RWPE2 (cell line): ENCODE data around the gene CCDC134.

Source experiments
- ATAC-seq: fragments of 200-7000 bp; cut with Tn5 transposase; 3 replicates; pipeline ENCODE4 v1.9.1; 2021; ENCODE audit warnings: low read depth
- DNase-seq: peaks from one replicate; pipeline ENCODE4 v3.0.0-alpha.2; 2020; ENCODE audit warnings: low spot score
- H3K27ac ChIP-seq: fragments of 450-650 bp; 2 replicates; pipeline ENCODE4 v1.5.1; 2017; ENCODE audit warnings: mild to moderate bottlenecking; ENCODE audit not compliant: poor library complexity, severe bottlenecking
- H3K27me3 ChIP-seq: fragments of 250-450 bp; sonication (Bioruptor Pico); 2 replicates; pipeline ENCODE4 v1.5.1; 2021; ENCODE audit warnings: mild to moderate bottlenecking, moderate library complexity; ENCODE audit not compliant: insufficient read depth, poor library complexity, severe bottlenecking
- H3K36me3 ChIP-seq: fragments of 250-450 bp; sonication (Bioruptor Pico); 2 replicates; pipeline ENCODE4 v1.5.1; 2020; ENCODE audit warnings: low read depth, mild to moderate bottlenecking, moderate library complexity
- H3K4me1 ChIP-seq: fragments of 250-450 bp; sonication (Bioruptor Pico); 2 replicates; pipeline ENCODE4 v1.5.1; 2021; ENCODE audit warnings: mild to moderate bottlenecking, moderate library complexity; ENCODE audit not compliant: insufficient read depth, poor library complexity, severe bottlenecking
- H3K4me3 ChIP-seq: fragments of 250-450 bp; sonication (Bioruptor Pico); 2 replicates; pipeline ENCODE4 v1.5.1; 2021; ENCODE audit warnings: mild to moderate bottlenecking, moderate library complexity; ENCODE audit not compliant: severe bottlenecking
- H3K9me3 ChIP-seq: fragments of 250-450 bp; sonication (Bioruptor Pico); 2 replicates; pipeline ENCODE4 v1.5.1; 2021; ENCODE audit warnings: mild to moderate bottlenecking, moderate library complexity; ENCODE audit not compliant: severe bottlenecking
- CTCF ChIP-seq: fragments of 450-650 bp; IDR thresholded peaks from one replicate; pipeline ENCODE4 v1.5.1; 2017; ENCODE audit warnings: mild to moderate bottlenecking, moderate library complexity; ENCODE audit not compliant: poor library complexity, severe bottlenecking

CCDC134 gene

GRCh38 chr22:41781507-41781906 is 19.0 kb upstream of the CCDC134 start:
- Histone ChIP-seq H3K9me3 (no peaks in the 10 kb centered on the region), H3K4me1 (no peaks in the 10 kb centered on the region), H3K4me3 (no peak overlapping the region), H3K27ac (no peak overlapping the region), H3K36me3 (no peaks in the 10 kb centered on the region), H3K27me3 (no peaks in the 10 kb centered on the region)
- DNase-seq (no peak), ATAC-seq (no peak)
- no peak for TF ChIP-seq CTCF

DNA sequence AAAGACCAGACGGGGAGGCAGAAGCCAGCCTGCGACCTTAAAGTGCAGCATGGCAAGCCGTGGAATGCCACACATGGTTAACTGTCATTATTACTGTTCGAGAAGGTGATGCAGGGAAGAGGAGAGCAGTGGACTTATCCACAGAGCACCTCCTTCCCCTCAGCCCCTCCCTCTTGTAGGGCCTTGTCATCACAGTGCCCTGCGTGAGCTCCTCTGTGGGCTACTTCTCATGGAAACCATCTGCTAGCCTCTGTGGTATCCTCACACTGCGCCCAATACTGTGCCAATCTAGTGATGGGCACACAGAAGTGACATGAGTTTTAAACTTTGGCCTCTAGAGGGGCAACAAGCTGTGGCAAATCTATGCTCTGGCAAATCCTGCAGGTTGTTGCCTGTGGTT is 18.2 kb upstream of the CCDC134 start:
- H3K4me3 ChIP-seq = no peak overlapping the region
- H3K4me1 ChIP-seq = no peaks in the 10 kb centered on the region
- H3K9me3 ChIP-seq = no peaks in the 10 kb centered on the region
- H3K36me3 ChIP-seq = no peaks in the 10 kb centered on the region
- no peak for ATAC-seq
- no peak overlapping the region for H3K27ac ChIP-seq
- no peaks in the 10 kb centered on the region for H3K27me3 ChIP-seq
- TF ChIP-seq CTCF = no peak
- no peak for DNase-seq

GRCh38 chr22:41782751-41783150 is 17.7 kb upstream of the CCDC134 start:
- TF ChIP-seq CTCF = no peak
- H3K4me1 ChIP-seq = no peaks in the 10 kb centered on the region
- no peak for DNase-seq

DNA sequence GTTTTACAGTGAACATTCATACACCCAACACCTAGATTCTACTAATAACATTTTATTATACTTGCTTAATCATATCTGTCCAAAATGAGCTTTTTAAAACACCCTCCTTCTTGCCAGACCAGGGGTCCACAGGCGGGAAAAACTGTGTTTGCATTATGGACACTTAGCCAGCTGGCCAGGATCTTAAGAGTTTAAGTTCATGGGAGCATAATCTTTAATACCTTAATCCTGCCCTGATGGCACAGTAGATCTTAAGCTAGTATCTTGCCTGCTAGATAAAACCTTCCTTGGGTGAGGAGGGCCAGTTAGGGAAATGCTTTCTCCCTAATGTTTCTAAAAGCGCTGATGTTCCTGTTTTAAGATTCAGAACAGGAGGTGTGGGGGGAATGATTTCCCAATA is 13.1 kb upstream of the CCDC134 start:
- Histone ChIP-seq H3K27me3 (no peaks in the 10 kb centered on the region), H3K4me1 (no peaks in the 10 kb centered on the region), H3K9me3 (no peaks in the 10 kb centered on the region), H3K27ac (no peak overlapping the region), H3K4me3 (no peak overlapping the region), H3K36me3 (no peaks in the 10 kb centered on the region)
- ATAC-seq = no peak
- DNase-seq = no peak
- TF ChIP-seq CTCF = no peak

More at GRCh38 chr22:41782751-41783150, 17.7 kb upstream of the CCDC134 start:
- Histone ChIP-seq H3K4me3 (no peak overlapping the region), H3K27me3 (no peaks in the 10 kb centered on the region), H3K36me3 (no peaks in the 10 kb centered on the region), H3K27ac (no peak overlapping the region), H3K9me3 (no peaks in the 10 kb centered on the region)
- ATAC-seq = no peak

DNA sequence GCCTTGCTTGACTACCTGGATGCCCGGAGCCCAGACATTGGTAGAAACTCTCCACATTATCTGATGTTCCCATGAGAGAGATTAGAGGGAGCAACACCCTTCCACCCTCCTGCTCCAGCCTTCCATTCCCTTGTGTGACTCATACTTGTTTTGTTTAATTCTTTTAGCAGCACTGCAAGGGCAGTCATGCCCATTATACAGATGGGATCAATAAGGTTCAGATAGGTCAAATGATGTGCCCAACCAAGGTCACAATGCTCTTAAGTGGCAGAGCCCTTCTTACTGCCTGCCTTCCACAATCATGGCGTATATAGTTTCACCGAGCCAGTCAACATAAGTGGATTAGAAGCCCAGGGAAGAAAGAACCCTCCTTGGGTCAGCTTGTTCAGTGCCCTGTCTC is 6.6 kb upstream of the CCDC134 start:
- TF ChIP-seq CTCF = no peak
- Histone ChIP-seq H3K27me3 (no peaks in the 10 kb centered on the region), H3K4me3 (no peak overlapping the region), H3K27ac (no peak overlapping the region), H3K9me3 (no peaks in the 10 kb centered on the region), H3K4me1 (no peaks in the 10 kb centered on the region), H3K36me3 (no peaks in the 10 kb centered on the region)
- DNase-seq (no peak), ATAC-seq (no peak)
